ENCODE data around the gene GPR18. TPM values are rescaled to one million over a fixed set of nuclear protein-coding genes. Genes with fewer than 3 reads are reported as not detected.

GPR18 gene, protein sequence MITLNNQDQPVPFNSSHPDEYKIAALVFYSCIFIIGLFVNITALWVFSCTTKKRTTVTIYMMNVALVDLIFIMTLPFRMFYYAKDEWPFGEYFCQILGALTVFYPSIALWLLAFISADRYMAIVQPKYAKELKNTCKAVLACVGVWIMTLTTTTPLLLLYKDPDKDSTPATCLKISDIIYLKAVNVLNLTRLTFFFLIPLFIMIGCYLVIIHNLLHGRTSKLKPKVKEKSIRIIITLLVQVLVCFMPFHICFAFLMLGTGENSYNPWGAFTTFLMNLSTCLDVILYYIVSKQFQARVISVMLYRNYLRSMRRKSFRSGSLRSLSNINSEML
- polyA plus RNA-seq (ENCODE audit: insufficient read depth in 1 of 5, insufficient read length in 5 of 5, low replicate concordance in 1 of 5) = under 1 TPM; 0.30 to 0.46 (median 0.35) TPM
- long read RNA-seq, donor 1 = 0 reads
- long read RNA-seq, donor 2 = 0 reads
- long read RNA-seq, donor 3 = 0 reads
- long read RNA-seq, donor 4 = 0 reads
- long read RNA-seq, donor 5 = 0 reads
- long read RNA-seq, donor 6 = 0 reads
- long read RNA-seq, donor 7 = 0 reads
- long read RNA-seq, donor 8 = 0 reads

GRCh38 chr13:99258210-99258860 is at the start of gene GPR18:
TSS of gene GPR18 (minus strand) at chr13:99258379. CDS start at chr13:99255872, 2,507 bp downstream.
- DNase-seq = no peak

DNA sequence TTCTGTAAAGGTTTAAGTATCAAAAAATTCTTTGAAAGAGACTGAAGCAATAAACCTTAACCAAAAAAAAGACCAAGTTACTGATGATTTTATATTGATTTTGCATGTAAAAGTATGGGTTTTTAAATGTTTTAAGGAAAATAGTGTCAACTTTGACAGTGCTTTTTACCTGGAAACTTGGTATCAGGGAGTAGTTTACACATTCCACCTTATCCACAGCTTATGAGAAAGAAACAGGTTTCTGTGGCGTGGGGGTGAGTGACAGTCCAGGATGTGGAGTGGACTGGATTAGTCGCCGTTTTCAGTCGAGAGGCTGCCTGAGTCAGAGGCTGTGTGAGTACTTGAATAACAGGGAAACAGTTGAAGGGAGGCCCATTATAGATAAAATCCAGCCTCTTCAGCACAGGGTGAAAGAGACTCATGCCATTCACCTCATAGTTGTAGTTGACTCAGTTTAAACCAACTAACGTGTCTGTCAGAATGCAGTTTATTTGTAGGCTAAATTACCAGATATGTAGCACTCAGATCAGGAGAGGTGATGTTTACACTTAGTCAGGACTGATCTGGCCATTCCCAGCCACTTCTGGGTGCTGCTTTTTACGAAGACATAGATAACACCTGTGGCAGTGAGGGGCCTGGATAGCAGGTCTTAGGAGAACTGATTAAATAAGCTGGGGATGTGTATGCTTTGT is 49.6 kb upstream of the GPR18 start:
- no peak for DNase-seq

DNA sequence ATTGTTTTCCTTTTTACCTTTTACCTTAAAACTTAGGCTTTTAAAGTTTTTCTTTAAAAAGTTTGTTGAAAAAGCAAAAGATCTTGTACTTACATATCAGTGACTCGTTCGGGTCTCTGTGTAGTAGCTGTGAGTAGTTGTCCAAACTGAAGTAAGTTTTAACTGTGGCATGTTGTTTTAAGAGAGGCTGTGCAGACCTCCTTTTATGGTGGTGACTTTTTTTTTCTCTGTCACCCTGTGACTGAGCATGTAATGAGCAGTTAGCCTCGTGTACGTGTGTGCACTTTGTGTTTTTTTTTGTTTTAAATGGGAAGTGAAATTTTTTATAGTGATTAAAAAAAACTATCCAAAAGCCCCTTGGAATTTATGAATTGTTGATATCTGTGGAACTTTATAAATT is 49.1 kb upstream of the GPR18 start, which contains the start of gene GPR183:
TSS of gene GPR183 (minus strand) at position 153 of the 400 bp plus-strand sequence. CDS start 11,254 bp downstream, outside the sequence.
- DNase-seq = no peak

GRCh38 chr13:99305566-99305965 is 47.4 kb upstream of the GPR18 start:
- no peak for DNase-seq

DNA sequence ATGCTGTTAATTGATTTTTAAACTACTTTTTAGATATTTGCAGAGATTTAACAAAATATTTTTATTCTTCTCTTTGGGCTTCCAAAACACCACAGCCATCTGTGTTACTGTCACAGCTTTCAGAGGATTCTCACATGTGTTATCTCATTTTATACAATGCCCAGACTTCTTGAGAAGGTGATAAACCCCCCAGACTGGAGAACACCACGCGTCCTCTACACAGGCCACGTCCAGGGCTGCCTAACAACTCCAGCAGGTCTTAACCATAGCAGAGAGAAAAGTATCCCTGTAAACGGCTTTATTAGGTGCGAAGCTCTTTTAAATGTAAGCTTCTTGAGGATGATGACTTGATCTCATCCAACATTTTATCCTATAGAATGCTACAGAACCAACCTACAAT is 47.0 kb upstream of the GPR18 start:
- no peak for DNase-seq

- no peak for DNase-seq
Measured at GRCh38 chr13:99304541-99304940, 46.4 kb upstream of the GPR18 start.

GRCh38 chr13:99303863-99304521 is 45.8 kb upstream of the GPR18 start:
- no peak for DNase-seq

- DNase-seq = no peak
Measured at GRCh38 chr13:99302637-99303505, 44.7 kb upstream of the GPR18 start.

DNA sequence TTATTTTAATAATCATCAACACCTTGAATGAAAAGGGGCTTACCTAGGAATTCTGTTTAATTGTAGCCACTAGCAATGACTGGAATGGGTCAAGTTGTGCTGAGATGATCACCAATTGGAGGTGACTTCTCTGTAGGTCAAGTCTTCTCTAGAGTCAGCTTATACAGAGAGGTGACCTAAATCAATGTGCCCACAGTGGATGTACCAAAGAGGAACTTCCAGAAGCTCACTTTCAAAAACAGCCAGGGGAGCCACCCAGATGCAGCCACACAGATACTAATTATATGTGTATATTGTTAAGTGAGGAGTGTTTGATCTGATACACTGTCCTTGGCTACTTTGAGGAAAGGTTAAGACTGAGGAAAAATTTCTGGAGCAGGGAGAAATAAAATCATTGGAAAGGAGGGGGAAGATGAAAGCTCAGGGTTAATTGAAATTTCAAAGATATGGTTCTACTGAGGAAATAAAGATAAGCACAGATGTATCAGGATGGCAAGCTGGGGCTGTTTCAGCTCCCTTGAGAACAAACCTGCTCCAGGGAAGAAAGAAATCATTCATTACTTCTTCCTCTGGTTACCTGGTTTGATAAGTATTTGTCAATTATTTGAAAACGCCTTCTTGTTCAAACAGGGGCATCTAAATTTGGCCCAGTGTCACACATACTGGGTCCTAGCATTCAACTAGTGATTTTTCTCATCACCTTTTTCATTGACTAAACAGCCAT is 43.9 kb upstream of the GPR18 start:
- no peak for DNase-seq

DNA sequence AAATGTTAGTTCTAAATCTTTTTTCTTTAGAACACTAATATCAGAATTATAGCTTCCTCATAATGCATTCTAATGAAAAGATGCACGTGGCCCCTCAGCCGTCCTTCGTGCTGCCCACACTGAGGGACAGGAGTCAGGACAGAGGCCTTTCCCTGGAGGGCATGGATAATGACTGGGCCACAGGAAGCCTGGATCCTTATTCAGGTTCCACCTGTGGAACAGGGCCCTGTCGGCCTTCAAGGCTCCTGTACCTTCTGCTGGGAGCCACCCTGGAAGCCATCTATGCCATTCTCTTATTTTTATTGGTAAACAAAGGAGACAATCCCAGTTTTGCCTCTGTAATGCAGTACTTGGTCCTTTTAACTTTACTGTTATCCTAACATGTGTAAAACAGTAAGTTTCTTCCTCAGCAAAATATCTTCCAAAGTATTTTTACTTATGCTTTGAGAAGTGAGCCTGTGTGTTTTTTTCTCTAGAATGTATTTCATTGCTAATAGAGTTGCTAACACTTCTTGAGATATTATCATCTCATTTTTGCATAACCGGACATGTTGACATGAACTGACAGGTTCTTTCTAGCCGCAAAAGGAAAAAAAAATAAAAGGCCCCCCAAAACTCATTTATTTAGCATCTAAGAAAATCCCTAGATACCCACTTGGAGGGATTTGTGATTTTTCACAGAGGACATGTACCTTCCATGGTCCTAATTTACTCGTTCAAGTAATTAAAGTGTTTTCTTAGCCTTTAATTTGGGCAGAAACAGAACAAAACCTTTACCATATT is 43.1 kb upstream of the GPR18 start:
- no peak for DNase-seq

GRCh38 chr13:99299920-99300341 is 41.8 kb upstream of the GPR18 start:
- no peak for DNase-seq

DNA sequence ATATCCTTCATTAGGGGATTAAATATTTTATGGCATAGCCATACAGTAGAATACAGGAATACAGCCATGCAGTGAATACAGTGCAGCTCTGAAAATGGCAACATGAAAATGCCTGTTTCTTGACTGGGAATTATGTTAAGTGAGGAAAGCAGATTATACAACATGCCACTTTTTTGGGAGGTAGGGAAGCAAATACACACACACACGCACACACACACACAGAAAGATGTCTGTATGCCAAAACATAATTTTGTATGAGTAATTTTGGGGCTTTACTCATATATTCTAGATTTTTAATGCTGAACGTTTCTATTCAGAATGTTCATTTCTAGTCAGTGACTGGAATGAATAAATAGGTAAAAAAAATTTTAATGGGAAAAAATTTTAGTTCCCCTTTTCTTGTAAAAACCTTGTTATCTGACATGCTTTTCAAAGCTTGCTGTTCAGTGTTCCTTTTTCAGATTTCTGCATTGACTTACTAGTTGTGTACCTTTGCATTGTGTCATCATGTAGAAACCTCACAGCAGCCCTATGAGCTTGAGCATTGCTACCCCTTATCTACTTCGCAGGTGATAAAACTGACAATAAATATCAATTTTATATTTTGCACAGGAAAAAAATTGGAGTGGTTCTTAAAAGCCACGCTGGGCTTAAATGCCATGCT is 41.2 kb upstream of the GPR18 start:
- DNase-seq = no peak

DNA sequence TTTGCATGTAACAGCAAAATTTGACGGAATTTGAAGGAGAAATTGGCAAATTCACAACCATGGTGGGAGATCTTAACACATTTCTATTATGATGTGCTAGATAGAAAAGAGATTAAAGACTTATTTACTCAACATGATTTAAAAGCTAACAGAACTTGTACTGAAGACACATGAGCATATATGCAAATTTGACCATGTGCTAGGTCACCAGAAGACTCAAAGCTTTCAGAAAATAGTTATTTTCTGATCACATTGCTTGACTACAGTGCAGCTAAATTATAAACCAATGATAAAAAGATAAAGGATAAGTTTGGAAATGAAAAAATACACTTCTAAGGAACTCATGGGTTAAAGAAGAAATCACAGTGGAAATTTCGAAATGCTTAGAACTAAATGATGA is 39.9 kb upstream of the GPR18 start:
- DNase-seq = no peak

GRCh38 chr13:99297331-99297730 is 39.2 kb upstream of the GPR18 start:
- no peak for DNase-seq

GRCh38 chr13:99296398-99296797 is 38.2 kb upstream of the GPR18 start:
- DNase-seq = no peak

DNA sequence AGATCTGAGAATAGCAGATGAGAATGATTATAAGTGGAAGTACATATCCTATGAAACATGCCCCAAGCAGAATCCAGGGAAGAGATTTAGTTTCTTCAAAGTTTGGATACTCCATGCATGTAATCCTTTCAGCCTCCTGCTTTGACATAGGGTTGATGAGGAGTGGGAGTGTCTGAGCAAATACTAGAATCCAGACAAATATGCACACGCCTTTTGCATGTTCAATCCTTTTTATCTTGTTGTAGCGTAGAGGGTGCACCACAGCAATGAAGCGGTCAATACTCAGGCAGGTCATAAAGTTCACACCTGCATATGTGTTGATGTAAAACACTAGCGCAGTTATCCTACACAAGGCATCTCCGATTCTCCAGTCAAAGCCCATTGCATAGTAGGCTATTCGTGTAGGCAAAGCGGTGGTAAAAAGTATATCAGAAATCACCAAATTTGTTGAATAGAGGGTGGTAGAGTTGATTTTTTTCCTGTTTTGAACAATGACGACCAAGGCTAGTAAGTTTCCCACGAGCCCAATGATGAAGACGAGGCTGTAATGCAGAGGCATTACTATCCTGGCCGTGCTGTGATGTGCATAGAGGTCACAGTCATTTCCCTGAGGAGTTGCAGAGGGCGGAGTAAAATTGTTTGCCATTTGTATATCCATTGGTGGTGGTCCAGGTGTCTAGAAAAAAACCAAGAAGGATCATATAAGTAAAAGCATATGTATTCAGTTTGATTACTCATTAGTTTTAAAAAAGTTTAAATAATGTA is 37.5 kb upstream of the GPR18 start:
- no peak for DNase-seq

DNA sequence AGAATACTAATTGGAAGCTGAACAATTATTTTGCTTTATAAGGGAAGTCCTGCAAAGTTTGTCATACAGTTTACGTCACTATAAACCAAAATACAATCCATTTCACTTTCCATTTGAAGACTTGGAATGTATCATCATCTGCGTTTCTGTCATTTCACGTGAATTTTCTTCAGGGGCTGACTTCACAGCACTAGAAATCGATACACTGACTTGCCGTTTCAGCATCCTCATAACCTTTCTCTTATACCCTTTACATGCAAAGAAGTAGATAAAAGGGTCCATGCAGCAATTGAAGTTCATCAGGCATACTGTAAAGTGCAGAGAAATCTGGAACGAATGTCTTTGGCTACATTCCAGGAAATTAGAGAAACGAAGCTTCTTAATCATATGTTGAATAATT is 36.8 kb upstream of the GPR18 start:
- DNase-seq = no peak

DNA sequence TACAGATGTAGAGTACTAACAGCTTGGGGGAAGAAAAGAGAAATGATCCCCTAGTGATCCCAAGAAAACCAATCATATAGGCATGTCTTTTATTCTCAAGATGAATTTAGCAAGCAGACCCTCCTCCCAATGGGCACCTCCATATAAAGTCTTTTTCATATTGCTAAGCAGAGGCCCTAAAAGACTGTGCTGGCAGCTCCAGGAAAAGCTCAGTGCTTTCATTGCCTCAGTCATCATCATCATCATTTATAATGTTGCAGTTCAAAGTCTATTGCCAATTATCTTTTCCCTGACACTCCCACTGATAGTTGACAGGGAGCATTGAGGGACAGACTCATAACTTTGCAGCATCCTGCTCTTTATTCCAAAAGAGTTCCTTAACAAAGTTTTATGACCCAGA is 36.0 kb upstream of the GPR18 start:
- DNase-seq = no peak

Measured in right lung (tissue), 10 donors.